Inflammatory macrophage treated with lipopolysaccharide for 1 hour (primary cell): ENCODE results near the gene UNKL.
A peak's percentile ranks its signal among the peaks of the same experiment; 100 is the strongest.

Experiments
- DNase-seq, 2 donors: peaks; one replicate each; pipeline ENCODE4 v3.0.0-alpha.2; 2020 to 2022

The UNKL gene

DNA sequence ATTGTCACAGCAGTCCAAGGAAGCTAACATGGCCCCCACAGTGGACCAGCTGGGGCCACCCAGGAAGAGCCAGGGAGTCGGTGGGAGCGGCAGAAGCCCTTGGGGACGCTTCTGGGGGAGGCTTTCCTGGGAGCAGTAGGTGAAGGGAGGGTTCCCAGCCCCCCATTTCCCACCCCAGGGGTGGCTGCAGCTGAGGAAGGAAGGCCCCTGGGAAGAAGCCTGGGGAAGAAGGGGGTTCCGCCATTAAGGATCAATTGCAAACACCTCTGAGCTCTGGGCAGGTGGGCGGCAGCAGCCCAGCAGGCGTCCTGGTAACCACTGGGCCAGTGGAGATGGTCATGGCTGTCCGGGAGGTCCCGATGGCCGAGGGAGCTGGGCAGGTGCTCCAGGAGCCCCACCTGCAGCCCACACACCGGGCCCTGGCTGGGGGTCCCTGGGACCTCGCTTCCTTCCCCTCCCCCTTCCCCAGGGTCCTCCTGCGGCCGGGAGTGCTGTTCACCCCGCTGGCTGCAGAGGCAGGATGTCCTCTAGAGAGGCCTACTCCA, 15.8 kb upstream of the UNKL start:
- DNase-seq: no peak

DNA sequence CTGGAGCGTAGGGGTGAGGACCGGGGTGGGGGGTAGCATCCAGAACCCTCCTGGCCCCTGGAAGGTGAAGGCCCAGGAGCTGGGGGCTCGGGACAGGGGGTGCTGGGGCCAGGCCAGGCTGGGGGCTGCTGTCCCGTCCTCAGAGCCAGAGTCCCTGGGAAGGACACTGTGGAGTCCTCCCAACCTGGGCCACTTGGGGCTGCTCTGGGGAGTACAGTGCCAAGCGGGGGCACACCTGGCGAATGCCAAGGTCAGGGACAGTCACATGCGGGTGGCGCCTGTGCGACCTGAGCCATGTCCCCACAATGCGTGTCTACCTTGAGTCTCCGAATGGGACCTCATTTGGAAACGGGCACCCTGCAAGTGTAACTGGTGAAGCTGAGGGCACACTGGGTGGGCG, 15.1 kb upstream of the UNKL start:
- DNase-seq: no peak

DNA sequence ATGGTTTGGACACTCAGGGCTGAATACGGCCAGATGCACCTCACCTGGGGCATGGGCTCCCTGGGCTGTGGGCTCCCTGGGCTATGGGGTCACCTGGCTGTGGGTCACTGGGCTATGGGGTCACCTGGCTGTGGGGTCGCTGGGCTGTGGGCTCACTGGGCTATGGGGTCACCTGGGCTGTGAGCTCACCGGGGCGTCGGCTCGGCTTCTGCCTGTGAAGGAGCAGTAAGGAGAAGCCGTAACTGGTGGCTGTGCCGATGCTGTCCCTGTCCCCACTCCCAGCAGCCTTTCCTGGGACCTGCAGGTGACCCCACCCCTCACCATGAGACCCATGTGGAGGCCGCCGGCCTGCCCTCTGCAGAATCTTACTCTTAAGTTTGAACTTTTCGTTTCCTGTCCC, 14.5 kb upstream of the UNKL start:
- no peak for DNase-seq

DNA sequence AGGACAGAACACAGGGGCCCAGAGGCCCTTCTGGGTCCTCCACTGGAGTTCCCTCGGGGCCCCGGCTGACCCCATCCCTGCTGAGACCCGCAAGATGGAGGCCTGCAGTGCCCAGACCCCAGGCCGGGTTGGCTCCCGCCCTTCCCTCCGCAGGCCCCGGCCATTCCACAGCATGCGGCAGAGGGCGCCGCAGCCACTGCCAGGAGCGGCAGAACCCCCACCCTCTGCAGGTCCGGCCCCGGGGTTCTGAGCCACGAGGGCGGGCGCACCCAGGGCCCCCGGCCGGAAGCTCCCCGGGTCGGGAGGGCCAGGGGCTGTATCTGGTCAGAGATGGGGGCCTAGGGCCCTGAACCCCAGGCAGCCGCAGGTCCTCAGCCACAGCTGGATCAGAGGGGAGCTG, 14.0 kb upstream of the UNKL start:
- peak in 1 of 2 donors; percentile 33 for DNase-seq

DNA sequence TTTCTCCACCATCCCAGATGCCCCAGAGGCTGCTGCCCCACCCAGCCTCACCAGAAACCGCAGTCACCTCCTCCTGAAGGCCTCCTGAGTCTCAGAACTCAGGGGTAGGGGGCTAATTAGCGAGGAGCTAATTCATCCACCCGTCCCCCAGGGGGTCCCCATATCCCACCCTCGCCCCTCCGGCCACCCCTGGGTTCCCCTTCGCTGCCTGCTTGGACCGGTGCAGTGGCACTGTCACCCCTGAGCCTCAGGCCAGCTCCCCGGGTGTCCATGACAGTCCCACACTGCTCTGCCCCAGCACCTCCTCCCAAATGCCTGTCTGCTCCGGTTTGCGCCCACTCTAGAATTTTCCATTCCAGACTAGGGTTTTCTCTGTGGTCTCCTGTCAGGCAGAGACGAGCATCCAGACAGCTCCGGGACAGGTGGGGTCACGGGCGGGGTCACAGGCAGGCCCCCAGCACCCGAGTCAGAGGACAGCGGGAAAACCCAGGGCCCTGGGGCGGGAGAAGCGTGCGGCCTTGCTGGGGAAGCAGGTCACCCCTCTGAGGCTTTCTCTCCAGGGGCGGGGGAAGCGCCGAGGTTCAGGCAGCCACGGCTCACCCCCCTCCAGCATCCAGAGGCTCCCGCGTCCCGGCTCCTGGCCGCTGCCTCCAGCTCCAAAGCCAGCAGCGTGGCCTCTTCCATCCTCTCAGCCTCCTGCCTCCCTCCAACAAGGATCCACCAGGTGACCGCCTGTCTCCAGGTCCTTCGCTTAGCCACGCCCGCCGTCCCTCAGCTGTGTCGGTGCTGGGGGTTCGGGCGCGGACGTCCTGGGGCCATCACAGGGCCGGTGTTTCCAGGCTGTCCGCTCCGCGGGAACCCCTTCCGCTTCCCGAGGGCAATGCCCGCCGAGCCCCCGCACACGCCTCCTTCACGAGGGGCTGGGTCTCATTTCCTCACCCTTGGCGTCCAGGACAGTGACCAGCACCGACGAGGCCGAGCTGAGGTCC, 13.3 kb upstream of the UNKL start:
- DNase-seq: no peak

DNA sequence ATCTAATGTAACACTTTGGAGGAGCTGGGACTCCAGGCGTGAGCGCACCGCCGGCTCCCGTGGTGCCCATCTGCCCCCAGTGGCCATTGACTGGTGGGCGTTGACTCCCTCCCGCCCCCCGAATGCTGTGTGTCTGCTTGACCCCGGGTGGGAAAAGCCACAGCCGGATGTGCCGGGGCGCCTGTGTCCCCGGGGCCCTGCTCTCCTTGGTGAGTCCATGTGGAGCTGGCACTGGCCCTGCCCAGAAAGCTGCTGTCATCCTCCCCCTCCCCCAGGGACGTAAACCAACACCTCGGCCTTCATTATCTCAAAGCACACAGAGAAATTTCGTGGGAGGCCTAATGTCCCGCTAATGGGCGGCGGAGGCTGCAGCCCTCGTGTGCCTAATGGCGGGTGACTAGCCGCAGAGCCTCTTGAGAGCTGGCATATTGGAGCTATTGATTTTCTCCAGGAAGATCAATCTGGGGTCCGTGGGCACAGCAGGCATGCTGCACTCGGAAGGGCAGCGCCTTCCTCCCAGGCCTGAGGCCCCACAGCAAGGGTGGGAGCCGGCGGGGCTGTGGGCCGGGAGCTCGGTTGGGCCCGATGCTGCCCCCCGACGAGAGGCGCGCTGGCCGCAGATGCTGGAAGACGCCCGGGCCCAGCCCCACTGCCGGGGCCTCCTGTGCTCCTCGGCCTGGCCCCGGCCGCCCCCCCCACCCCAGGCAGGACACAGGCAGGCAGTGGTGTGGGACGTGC, 12.4 kb upstream of the UNKL start:
- DNase-seq: no peak

DNA sequence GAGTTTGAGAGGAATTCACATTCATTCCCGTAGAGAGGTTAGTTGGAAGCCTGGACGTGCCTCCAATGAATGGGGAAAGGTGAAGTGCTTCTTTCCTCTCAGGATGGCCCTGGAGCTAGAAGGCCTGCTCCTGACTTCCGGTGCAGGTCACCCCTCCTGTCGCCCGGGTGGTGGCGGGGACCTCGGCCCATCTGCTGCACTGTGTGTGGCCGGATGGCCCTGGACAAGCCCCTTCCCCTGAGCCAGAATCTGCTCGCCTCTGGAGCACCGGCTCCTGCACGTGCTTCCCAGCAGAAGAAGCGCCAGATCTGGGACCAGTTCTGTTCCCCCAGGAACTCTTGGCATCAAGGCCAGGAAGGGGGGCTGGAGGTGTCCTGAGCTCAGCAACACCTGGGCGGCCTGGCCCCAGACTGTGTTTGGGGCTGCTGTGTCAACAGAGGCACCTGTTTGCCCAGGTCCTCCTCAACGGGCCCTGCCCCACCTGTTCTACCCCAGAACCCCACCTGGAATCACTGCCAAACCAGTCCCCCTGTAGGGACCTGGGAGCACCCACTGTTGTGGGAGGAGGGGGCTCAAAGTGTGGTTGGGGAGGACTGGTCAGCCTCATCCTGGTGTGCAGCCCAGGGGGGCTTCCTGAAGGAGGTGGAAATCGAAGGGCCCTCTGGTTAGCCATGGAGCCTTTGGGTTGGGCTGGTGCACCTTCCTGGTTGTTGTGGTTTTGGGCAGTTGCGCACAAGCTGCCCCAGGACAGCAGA, 11.3 kb upstream of the UNKL start:
- no peak for DNase-seq

DNA sequence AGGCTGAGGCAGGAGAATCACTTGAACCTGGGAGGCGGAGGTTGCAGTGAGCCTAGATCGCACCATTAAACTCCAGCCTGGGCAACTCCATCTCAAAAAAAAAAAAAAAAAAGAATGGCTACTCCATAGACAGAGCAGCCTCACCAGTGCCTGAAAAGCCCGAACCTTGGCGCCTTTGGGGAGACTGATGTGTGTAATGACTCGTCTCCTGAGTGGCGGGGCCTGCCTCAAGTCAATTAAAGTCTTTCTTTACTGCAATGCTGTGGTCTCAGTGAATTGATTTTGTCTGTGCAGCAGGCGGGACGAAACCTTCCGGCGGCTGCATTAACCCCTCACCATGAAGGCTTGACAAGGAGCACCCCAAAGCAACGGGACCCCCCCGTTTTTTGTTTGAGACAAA, 9.5 kb upstream of the UNKL start:
- DNase-seq: no peak

DNA sequence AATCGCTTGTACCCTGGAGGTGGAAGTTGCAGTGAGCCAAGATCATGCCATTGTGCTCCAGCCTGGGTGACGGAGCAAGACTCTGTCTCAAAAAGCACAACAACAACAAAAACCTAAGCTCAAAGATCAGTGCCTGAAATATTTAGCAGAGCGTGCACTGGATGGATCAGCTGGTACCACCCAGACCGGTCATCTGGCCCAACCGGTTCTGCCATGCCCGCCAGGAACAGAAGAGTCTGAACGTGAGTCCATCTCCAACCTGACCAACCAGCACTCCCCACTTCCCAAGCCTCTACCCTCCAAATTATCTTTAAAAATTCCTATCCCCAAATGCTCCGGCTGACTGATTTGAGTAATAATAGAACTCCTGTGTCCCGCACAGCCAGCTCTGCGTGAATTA, 7.6 kb upstream of the UNKL start:
- no peak for DNase-seq

DNA sequence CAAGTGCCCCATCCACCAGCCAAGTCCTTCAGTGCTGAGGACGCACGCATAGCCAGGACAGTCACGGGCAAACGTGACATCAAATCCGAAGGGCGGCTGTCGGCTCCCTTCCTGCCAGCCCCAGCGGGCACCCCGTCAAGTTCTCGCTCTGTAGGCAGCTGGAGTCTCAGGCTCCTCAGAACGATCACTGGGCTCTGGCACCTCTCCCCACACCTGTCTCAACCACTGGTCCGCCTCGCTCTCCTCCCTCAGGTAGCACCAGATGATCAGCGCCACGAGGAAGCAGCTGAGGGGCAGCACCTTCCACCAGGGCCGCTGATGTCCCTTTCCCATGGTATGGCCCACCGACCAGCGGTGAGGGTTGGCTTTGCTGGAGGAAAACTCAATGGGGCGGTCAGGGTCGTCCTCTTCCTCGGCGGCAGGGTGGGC, 5.6 kb upstream of the UNKL start:
- DNase-seq: no peak

DNA sequence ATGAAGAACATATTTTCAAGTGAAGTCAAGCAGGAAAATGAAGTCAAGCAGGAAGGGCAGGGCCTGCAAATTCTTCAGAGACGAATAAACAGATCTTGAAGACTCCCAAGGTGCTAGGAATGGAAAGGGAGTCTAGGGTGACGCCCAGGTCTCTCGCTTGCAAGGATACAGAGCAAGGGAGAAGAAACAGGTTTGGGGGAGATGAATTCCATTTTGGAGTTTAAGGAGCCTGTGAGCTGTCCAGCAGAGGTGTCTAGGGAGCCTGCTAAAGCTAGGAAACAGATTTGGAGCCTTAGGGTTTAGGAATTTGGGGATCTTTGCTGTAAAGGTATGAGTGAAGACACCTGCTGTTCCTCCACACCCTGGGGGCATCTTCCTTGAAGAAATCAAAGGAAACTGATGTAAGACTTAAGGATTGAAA, 2.0 kb upstream of the UNKL start:
- DNase-seq: no peak

DNA sequence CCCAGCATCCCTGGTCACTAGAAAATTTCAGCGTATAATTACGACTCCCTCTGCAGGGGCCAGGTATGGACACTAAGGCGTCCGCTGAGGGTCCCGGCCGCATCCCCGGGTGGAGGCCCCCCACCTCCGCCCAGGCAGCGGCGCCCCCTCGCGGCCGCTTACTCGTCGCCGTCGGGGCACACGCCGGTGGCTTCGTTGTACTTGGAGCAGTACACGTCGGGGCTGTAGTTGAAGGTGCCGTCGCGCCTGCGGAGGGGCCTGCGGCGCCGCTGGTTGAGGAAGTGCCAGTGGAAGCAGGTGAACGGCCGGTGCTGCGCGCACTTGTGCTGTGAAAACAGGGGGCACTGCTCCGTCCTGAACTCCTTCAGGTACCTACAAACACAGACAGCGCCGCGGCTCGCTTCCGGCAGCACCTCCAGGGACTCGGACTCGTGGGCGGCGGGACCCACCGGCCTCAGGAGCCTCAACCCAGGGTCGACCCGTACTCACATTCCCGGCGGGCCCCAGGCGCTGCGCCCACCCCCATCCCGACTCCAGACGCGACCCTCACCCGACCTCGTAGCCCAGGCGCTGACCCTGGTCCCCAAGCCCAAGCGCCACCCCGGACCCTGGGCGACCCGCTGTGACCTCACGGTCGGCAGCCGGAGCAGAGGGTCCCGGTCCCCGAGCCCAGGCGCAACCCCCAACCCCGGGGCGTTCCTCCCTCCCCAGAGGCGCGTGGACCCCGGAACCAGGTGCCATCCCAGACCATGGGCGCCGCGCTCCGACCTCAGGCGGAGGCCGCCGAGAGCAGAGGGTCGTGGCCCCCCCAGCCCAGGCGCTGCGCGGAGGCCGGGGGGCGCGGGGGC, 596 bp downstream of the UNKL start:
- peak; percentile 32 to 64 for DNase-seq

DNA sequence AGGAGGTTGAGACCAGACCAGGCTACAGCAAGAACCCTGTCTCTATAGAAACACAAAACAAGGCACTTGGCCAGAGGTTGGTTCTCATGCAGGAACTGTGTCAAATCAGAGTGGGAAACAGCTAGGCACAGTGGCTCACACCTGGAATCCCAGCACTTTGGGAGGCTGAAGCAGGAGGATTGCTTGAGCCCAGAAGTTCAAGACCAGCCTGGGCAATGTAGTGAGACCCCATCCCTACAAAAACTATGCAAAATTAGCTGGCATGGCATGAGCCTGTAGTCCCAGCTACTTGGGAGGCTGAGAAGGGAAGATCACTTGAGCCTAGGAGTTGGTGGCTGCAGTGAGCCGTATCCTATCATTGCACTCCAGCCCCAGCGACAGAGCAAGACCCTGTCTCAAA, 1.7 kb downstream of the UNKL start:
- no peak for DNase-seq

DNA sequence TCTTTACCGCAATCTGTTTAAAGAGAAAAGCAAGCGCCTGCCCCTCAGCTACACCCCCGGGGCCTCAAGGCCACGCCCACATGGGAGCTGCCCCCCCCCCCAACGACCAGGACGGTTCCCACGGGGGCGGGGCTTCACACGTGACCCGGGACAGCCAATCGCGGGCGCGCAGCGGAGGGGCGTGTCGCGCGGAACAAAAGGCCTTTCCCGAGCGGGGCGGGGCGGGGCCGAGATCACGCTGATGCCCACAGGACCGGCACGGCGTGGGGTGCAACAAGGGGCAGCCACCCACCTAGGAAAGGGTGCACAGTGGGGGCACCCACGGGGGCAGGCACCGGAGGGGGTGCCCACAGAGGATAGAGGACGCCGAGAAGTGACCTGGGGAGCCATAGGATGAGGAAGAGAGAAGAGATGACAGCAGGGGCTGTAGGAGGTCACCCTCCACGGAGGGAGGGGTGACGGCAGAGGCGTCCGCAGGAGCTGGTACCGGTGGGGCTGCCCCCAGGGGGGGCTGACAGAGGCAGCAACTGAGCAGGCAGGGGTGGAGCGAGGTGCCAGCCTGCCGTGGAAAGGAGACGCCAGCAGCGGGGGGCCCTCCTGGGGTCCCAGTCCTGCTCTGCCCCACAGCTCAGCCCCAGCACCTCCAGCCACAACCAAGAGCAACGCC, 6.2 kb downstream of the UNKL start:
- peak; percentile 76 to 96 for DNase-seq

DNA sequence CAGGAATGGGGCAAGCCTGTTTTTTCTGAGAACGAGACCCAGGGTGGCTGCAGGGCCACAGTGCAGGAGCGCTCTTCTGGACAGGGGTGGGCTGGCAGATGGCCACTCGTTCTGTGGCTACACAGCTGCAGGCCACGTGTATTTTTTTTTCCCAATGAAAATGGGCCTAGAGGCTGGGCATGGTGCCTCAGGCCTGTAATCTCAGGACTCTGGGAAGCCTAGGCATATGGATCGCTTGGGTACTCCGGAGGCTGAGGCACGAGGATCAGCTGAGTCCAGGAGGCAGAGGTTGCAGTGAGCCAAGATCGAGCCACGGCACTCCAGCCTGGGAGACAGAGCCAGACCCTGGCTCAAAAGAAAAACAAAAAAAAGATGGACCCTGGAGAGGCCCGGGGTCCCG, 6.8 kb downstream of the UNKL start:
- DNase-seq: no peak

DNA sequence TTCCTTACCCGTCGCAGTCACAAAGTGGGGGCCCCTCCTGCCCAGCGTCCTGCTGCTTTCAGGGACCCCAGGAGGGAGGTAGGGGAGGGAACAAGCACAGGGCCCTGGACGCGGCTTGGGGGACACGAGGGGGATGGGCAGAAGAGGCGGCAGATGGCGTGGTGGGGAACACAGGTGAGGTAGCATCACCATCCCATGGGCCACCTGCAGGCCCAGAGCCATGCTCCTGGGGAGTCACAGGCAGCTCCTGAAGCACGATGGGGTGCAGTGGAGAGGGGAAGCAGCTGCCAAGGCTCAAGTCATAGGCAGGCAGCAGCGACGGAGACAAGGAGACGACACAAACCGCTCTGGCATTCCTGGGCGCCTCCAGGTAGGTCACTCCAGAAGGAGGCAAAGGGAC, 10.8 kb downstream of the UNKL start:
- DNase-seq: no peak

DNA sequence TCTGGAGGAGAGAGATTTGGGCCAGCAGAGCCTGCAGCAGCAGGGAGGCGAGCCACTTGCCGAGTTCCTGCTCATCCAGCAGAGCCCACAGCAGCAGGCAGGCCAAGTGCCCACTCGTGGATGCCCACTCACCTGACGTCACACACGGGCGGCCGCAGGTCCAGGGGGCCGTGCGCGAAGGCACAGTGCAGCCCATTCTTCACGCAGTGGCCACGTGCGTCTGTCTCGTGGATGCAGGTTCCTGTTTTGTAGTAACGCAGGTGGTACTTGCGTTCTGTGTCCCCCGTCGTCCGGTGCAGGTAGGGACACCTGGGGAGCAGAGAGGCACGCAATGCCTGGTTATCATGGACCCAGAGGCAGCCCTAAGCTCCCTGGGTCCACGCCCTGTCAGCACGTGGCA, 11.5 kb downstream of the UNKL start:
- no peak for DNase-seq

DNA sequence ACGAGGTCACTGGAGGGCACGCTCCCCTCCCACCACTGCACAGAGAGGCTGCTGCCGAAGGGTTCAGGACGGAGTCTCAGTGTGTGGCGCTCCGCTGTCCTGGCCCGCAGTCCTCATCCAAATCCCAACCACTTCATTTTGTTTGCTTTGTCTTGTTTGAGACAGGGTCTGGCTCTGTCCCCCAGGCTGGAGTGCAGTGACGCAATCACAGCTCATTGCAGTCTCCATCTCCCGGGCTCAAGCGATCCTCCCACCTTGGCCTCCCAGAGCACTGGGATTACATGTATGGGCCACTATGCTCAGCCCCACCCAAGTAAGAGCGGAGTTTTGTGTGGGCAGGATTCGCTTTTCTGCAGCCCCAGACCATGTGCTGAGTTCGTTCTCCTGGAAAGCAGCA, 12.7 kb downstream of the UNKL start:
- no peak for DNase-seq

DNA sequence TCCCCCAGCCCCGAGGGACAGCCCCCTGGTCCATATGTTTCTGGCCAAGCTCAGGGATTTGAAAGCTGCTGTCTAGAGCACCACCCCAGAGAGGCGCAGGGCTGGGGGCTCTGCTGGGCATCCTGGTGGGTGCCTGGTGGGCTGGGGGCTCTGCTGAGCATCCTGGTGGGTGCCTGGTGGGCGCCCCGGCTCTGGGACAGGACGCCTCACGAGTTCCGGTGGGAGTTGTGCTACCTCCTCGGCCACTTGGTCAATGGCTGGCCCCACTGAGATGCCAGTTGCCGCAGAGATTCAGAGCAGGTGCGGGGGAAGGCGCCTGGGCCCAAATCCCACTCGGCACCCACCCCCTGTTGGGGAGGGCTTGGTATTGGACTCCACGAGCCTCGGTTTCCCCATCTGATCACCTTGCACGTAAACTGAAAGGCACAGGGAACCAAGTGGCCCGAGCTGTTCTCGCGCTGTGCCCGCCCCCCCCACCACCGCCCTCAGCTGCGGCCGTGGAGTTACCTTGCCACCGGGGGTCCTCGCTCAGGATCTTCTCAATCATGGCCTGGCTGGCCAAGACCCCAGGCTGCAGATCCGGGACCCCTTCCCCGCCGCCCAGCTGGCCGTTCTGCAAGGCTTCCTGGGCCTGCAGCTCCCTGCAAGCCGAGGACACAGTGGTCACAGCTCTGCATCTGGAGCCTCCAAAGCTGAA, 13.3 kb downstream of the UNKL start:
- DNase-seq: no peak

DNA sequence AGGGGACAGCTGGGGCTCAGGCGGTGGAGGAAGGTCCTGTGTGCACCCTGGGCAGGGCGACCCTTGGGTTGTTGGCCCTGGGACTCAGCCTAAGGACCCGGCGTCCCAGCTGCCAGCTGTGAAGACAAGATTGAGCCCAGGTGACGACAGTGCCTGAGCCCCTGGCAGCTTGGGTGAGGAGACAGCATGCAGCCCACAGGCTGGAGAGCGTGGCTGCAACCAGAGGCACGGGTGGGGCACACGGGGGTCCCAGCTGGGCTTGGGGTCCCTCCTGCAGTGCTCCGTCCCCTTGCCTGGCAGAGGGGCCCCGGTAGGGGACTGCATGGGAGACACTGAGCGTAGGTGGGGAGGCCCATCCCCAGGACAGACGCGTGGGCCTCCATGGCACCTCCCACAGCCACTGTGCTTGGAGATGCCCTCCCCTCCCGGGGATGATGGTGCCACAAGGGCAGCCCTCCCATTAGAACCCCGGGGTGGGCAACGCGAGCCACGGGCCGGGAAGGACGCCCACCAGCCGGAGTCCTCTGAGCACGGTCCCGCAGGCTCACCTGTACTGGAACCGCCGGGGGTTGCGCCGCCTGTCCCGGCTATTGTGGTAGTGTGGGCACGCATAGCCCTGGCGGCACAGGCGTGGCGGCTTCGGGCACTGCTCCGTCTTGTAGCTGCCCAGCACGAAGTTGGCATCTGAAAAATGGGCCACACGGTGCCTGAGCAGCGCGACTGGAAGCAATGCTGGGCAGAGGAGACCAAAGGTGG, 15.5 kb downstream of the UNKL start:
- no peak for DNase-seq
